GM18520 (cell line): ENCODE measurements around the gene CLMN.
"Not testable (repeated sequence)": the region's sequence is repeated elsewhere in the genome, so short reads cannot be mapped to it uniquely, and the experiment has no call there.

Experiments
- ATAC-seq: cut with Tn5 transposase; IDR thresholded peaks from one replicate; pipeline ENCODE4 v1.9.1; 2021; ENCODE audit not compliant: unreplicated experiment

Gene CLMN

DNA sequence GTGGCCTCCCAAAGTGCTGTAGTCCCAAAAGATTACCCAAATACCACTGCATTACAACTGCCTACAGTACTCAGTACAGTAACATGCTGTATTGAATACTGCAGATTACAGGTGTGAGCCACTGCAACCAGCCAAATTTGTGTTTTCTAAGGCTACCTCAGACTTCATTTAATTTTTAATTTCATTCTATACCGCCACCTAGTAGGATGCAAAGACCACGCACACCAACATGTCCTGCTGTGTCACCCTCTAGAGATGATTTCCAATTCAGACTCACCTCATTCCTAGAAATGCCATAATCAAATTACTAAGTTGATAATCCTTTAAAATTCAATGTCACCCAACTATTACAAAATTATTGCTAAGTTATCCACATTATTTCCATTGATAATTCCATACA lies 177.5 kb downstream of the CLMN start:
- no peak for ATAC-seq

DNA sequence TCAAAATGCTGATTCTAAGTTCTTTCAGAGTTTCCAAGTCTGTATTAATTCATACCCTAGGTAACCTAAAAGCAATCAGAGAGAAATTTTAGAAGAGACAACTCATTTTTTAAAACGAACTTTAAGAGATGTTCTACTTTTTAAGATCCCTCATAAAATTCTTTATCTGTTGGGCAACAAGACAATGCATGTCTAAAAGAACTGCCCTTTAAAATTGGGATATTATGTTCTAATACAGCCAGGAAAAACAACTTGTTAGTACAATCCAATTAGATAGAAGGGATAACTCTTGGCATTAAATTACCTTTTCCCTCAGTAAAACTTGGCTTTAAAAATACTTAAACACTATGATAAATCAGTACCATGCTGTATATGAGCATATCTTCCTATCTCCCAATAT lies 178.0 kb downstream of the CLMN start:
- no peak for ATAC-seq

DNA sequence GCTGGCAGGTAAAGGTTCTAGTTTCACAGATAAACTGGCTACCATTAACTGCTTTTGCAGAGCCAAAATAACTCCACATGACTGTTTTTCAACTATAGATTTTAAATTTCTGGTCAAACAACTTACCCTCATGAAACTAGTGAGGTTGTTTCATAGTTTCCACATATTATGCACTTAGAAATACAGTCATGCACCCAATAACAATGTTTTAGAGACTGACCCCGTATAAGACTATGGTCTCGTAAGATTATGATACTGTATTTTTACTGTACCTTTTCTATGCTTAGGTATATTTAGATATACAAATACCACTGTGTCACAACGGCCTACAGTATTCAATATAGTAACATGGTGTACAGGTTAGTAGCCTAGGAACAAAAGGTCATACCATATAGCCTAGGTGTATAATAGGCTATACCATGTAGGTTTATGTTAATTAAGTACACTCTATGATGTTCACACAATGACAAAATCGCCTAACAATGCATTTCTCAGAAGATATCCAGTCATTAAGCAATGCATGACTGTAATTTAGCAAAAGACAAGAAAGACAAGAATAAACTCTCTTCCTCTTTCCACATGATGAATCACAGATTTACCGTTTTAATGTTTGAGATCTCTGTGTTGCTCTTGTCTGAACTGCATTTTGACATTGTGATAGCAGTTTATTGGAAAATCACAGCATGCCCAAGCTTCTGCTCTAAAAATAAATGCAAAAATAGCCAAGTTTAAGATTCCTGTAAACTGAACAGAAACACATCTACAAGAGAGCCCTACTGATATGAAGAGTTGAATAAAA lies 179.4 kb downstream of the CLMN start:
- ATAC-seq: no peak

DNA sequence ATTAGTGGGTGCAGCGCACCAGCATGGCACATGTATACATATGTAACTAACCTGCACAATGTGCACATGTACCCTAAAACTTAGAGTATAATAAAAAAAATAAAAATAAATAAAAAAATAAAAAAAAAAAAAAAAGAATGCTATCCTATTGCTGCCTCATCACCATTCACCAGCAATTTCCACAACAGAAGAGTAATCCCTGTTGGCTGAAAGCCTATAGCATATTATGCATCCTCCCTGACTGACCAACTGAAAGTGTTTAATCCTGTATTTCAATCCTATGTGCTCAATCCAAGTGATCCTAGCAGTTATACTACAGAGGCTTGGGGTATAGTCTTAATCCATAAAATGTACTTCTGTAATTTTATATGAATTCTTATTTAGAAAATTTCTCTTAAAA lies 180.8 kb downstream of the CLMN start:
- ATAC-seq: no peak

DNA sequence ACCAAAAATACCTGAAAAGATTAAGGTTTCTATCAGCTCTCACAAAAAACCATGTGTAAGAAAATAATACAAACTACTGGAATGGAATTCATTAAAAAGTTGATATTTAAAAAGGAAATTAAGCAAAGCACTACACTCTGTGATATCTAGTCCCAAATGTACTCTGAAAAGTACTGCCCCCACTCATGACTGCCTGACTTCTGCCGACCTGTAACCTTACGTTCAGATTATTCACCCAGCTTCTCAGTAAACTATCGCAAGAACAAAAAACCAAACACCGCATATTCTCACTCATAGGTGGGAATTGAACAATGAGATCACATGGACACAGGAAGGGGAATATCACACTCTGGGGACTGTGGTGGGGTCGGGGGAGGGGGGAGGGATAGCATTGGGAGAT lies 181.3 kb downstream of the CLMN start:
- ATAC-seq: not testable (repeated sequence)

DNA sequence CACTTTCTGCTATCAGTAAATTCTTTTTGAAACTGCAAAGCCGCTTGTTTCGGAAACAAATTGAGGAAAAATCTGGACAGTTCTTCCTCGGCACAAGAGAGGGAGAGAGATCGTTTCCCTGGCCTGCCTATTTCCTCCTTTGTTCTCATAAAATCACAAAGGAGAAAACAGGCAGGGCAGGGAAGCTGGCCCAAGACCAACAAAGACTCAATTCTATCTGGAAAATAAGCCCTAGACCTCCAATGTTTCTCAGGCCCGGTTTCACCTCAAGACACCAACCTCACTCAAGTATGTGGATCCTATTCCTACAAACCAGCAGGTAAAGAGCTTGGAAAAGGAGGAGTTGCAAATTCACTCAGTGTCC lies 181.9 kb downstream of the CLMN start:
- no peak for ATAC-seq

DNA sequence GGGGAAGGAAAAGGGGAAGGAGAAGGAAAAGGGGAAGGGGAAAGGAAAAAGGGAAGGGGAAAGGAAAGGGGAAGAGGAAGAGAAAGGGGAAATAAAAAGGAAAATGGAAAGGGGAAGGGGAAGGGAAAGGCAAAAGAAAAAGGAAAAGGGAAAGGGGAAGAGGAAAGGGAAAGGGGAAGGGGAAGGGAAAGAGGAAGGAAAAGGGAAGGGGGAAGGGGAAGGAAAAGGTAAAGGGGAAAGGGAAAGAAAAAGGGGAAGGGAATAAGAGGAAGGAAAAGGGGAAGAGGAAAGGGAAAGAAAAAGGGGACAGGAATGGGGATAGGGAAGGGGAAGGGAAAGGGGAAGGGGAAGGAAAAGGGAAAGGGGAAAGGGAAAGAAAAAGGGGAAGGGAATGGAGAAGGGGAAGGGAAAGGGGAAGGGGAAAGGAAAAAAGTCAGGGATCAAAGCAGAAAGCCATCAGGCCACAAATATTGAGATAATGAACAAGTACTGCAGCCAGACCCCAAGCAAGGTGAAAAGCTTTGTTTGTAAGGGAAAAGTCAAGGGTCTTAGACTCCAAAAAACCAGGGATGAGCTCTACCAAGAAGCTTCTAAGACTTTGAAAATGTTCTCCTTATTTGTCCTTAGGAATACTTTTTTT lies 182.4 kb downstream of the CLMN start:
- no peak for ATAC-seq

DNA sequence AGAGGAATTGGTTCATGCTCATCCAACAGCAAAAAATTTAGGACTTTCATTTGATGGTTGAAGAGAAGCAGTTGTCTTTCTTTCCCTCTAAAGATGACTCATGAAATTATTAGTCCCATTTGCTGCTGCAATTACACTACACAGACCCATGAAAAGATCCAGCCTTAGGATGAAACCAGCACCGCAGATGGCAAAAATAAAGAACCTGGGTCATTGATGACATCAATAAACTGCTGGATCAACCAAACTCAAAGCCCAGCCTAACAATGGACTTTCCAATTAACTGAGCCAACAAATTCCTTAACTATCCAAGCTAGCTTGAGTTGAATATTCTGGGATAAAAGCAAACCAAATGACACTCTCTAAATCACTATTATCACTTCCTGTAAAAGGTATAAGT lies 183.1 kb downstream of the CLMN start:
- no peak for ATAC-seq

DNA sequence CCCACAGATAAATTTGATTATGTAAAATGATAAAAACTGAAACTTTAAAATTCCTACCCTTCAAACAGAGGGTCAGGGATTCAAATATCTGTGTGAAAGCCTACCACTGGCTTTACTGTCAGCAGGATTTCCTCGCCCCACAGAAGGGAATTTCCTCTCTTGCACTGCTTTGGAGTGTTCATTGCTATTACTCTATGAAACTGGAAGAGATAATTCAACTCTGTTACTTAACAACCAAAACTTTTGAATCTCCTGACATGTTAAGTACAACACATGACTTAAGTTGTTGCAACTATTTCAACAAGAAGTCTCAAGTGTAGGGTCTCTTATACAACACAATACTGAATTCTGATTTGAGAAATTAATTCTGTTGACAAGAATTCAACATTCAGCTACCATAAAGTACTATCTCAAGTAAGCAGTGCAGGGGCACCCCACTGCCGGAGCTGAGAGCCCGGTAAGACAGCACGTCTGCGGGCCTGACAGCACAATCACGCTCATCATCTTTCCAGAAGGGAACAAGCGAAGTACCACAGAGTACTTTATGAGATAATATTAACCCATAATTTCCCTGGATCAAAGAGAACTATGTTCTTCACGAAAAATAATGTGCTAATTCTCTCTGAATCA lies 185.3 kb downstream of the CLMN start:
- no peak for ATAC-seq

DNA sequence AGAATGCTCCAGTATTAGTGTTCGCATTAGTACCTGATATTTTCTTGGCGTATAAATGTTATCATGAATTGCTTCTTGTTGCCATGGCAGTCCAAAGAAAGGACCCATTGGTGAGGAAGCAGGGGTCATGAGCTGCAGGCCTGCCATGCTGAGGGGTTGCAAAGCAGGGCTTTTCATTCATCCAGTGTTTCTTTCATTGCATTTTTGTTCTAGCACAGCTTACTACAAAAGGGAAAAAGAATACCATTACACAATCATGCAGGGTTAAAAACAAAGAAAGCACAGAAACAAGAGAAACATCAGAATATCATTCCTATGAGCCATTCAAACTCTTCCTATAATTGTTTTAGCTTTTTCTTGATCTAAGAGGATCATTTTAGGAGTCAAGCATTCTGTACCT lies 186.4 kb downstream of the CLMN start:
- no peak for ATAC-seq

DNA sequence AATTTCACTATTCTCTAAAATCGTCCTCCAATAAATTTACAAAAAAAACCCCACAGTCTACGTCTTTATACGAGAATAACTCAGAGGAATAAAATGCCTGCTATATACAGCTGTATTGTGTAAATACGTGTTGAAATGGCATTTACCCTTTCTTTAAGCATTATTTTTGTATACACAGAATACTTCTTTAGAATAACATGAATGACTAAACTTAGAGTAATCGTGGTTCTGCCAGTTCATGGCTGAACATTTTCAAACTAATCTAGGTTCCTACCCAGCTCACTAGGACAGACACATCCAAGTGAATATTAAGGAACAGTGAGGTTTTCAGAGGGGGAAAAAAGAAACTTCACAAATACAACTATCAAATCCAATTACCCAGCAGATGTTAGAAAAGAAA lies 186.9 kb downstream of the CLMN start:
- no peak for ATAC-seq
